Sciatic nerve (tissue), 2 donors: ENCODE measurements around the gene CNGA3. TPM values are rescaled to one million over a fixed set of nuclear protein-coding genes. Genes with fewer than 3 reads are reported as not detected.
"Not testable (repeated sequence)": the region's sequence is repeated elsewhere in the genome, so short reads cannot be mapped to it uniquely, and the experiment has no call there.

Experiments used
- ATAC-seq: fragments of 200-7000 bp; cut with Tn5 transposase; one replicate; pipeline ENCODE4 v1.9.1; 2020; ENCODE audit warnings: mild to moderate bottlenecking, moderate library complexity
- DNase-seq: peaks from one replicate; pipeline ENCODE4 v3.0.0-alpha.2; 2020; ENCODE audit warnings: low spot score
- intact Hi-C: fragments of 100-400 bp; cut with DNase I; formaldehyde crosslinking; loops from one replicate; pipeline ENCODE4 v1.14.2; 2022
- total RNA-seq: library from RNA; stranded (reverse); fragmentation: NEBNext Ultra II Directional; extraction: Animal tissue kit (Norgen Biotek cat#: 25700); gene quantifications from one replicate; pipeline ENCODE4 v1.2.1, GENCODE V29; 2021
- donor health status: DM: no; HTN: no; CAD: no.
- donor health status: DM: no; HTN: no; CAD: no.

Gene CNGA3
- total RNA-seq: not detected

GRCh38 chr2:98346311-98347236 is at the start of gene CNGA3:
TSS of gene CNGA3 (plus strand) at chr2:98346456. CDS start at chr2:98369976, 23,520 bp downstream.
- DNase-seq (no peak), ATAC-seq (no peak)
- intact Hi-C loops: no loop called here

DNA sequence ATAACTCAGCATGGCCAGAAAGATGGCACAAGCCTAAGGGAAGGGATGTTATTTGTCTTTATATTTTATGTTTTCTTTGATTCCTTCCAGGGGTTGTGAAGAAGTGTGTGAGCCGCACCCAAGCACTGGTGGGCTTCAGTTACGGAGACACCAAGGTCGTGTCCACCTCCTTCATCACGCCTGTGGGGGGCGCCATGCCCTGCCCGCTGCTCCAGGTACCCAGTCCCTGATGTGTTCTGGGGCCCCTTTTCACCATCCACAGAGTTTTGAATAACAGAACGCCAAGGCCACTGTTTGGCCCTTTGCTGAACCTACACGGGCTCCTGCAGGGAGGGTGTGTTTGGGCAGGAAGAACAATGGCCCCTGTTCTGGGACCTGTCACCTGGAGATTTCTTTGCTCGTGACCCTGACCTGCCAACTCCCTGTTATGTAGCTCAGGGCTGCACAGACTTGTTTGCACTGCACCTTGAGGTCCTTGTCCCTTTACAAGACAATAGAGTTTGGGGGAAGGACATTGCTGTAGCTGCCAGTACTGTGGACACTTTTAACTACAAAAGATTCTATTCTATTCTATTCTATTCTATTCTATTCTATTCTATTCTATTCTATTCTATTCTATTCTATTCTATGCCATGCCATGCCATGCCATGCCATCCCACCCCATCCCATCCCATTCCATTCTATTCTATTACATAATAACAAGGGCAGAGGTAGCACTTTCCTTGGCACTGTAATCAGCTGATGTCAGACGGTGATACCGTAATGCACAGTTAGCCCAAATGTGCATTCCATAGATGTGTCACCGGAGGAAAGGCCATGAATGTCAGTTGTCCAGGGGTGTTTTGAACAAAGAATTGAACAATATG is 48.2 kb upstream of the CNGA3 start:
- no peak for DNase-seq
- intact Hi-C loops: no loop called here

DNA sequence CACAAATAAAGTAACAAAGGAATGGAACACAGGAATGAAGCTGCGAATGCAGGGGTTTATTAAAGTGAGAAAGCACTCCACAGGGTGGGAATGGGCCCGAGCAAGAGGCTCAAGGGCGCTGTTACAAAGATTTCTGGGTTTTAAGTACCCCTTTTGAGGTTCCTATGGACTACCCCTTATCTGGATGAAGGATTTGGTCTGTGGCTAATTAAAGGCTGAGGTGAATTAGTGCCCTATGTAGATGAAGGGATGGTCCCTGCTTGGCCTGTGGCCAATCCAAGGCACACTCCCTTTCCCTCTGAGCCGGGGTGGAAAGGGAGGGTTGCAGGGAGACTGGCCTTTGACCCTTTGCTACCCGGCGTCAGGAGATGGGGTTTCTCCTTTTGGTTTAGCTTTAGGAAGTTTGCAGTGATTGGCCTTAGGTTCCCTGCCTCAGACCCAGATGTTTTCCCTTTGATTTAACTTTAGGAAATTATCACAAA is 47.5 kb upstream of the CNGA3 start:
- intact Hi-C loops: no loop called here
- ATAC-seq: no peak
- DNase-seq: no peak

More for the DNA sequence above, 48.2 kb upstream of the CNGA3 start:
- no peak for ATAC-seq

GRCh38 chr2:98299211-98299905 is 46.9 kb upstream of the CNGA3 start:
- ATAC-seq: no peak
- DNase-seq: no peak
- intact Hi-C loops: no loop called here

DNA sequence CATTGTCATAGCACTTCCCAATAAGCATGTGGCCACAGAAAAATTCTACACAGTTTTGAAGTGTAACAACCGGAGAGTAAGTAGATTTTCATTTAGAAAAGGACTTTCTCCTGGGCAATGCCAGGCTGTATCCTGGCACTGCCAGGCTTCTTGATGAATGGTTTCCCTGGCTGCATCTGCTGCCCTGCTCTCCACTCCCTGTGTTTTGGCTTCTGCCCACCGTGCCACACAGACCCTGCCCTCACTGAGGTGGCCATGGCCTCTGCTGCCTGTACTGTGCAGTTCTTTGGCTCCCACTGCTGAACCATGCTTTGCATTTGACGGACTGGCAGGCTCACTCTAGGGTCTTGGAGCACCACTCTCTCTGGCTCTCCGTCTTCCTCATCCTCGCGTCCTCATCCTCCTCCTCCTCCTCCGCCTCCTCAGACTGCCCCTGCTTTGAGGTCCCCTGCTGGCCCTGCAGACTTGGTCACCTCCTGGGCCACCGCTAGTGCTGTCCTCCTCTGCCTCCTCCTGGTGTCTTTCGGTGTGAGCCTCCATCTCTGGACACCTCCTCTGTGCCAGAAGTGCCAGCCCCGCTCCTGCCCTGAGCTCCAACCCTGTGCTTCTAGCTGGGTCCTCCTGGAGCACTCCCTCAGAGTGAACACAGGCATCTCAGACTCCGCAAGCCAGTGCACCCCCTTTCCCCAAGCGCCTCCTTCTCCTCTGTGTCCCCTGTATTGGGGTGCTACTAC is 45.9 kb upstream of the CNGA3 start:
- intact Hi-C loops: no loop called here
- DNase-seq (no peak), ATAC-seq (no peak)

GRCh38 chr2:98301469-98301868 is 44.8 kb upstream of the CNGA3 start:
- DNase-seq: no peak
- no peak for ATAC-seq
- intact Hi-C loops: no loop called here

GRCh38 chr2:98307131-98307696 is 39.0 kb upstream of the CNGA3 start:
- intact Hi-C loops, DNase-seq, ATAC-seq: not testable (repeated sequence)

GRCh38 chr2:98308068-98308467 is 38.2 kb upstream of the CNGA3 start:
- intact Hi-C loops: no loop called here
- no peak for DNase-seq
- no peak for ATAC-seq

DNA sequence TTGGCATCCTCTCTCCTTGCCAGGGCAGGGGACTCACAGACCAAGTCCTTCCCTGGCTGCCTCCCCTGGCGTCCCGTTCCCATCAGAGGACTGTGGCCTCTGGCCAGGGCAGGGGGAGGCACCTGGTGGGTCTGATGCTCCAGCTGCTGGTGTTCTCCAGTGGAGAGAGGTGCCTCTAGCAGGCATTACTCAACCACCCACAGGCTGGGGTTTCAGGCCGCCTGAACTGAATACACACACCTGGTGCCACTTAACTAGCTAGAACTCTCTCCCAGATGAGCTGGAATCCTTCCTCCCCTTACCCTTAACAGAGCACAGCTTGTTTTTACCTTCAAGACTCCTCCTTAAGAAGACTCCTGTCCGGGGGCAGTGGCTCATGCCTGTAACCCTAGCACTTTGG is 37.7 kb upstream of the CNGA3 start:
- ATAC-seq: no peak
- DNase-seq: no peak
- intact Hi-C loops: no loop called here

DNA sequence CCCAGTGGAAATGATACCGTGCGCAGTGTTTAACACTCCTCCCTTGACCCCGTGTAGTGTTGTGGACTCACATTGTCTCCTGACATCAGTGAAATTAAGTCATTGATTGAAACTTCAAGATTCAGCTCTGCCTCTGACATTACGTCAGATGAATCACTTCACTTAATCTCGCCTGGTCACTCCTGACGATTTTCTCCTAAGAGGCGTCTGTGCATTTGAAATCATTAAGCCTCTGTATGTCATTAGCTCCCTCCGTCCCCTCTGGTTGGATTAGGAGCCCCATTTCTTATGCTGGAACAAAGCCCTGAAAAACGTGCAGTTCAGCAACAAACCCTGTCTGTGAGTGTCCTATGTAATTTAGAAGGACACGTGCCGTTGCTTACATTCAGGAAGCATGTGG is 36.7 kb upstream of the CNGA3 start:
- DNase-seq: no peak
- no peak for ATAC-seq
- intact Hi-C loops: no loop called here

- ATAC-seq: no peak
These were observed 36.2 kb upstream of the CNGA3 start for GRCh38 chr2:98310010-98310409.

DNA sequence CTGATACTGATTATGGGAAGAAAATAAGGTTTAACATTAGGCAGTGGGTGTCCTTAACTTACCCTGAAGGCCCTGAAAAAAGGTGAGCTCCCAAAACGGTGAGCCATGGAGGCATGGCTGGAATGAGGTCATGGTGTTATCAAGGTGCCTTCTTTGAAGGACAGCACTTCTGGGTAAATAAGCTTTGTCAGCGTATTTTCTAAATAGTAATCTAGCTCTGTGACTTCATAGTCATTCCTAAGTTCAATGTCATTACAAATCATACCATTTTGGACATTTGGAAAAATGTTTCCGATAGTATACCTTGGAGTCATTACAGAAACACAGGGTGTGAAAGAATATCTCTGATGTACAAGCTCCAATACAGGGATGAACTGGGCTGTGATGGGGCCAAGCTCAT is 35.2 kb upstream of the CNGA3 start:
- intact Hi-C loops: no loop called here
- no peak for ATAC-seq
- DNase-seq: no peak

More at GRCh38 chr2:98310010-98310409, 36.2 kb upstream of the CNGA3 start:
- intact Hi-C loops: no loop called here
- no peak for DNase-seq

- DNase-seq (no peak), ATAC-seq (no peak)
- intact Hi-C loops: no loop called here
These were observed 34.3 kb upstream of the CNGA3 start for GRCh38 chr2:98311771-98312545.

DNA sequence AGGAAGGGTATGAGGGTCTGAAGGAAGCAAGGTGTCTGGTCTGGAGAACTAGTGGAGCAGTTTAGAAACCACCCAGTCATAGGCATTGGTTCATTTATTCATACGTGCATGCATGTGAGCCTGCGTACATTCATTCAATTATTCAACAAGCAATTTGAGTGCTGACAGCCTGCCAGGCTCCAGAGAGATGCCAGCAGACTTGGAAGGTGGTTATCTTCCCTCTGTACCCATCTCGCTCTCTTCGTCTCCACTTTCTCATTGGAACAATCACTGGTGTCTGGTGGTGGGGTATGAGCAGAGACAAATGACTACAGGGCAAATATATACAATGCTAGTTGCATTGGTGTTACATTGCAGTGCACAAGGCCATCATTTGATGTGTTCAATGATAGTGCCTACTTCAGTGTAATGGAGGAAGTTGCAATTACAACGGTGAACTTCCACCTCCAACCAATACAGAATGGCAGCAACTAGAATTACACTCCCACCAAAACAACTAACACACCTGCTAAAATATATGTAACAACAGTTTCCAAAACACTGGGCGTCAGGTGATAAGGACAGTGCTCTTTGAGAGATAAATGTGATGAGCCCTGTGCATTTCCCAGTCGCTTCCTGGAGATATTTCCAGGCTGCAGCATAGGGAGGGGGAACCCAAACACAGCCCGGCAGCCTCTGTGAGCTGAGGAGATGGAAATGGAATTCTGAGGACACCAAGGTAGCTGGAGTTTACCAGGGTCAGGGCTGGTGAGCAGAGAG is 32.6 kb upstream of the CNGA3 start:
- ATAC-seq (no peak), DNase-seq (no peak)
- intact Hi-C loops: no loop called here

GRCh38 chr2:98314251-98314650 is 32.0 kb upstream of the CNGA3 start:
- DNase-seq (no peak), ATAC-seq (no peak)
- intact Hi-C loops: no loop called here

DNA sequence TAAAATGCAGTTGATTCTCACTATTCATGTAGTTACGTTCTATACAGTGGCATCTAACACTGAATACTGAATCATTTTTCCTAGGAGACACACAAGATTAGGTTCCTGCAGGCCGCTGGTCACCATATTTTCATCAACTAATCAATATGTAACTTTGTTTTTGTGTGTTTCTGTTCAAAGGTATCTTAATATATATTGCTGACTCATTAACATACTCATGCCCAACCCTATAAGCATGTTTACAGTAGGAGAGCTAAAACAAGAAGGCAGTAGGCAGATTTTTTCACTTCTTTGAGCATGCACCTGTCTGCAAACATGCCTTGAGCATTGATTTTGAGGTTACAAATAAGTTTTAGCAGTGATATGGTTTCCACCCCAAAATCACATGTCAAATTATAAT is 30.3 kb upstream of the CNGA3 start:
- DNase-seq (no peak), ATAC-seq (no peak)
- intact Hi-C loops: no loop called here

GRCh38 chr2:98317214-98317613 is 29.0 kb upstream of the CNGA3 start:
- no peak for DNase-seq
- no peak for ATAC-seq
- intact Hi-C loops: no loop called here
